AG10803 (cell line): Measurements from ENCODE around the gene HDAC9.

Experiments
- DNase-seq: peaks from one replicate; pipeline ENCODE4 v3.0.0; 2010; ENCODE audit warnings: low read depth
- H3K4me3 ChIP-seq: 2 replicates; pipeline ENCODE4 v1.5.1; 2011; ENCODE audit warnings: mild to moderate bottlenecking, low read length, control low read depth
- CTCF ChIP-seq: conservative IDR thresholded peaks from 2 replicates; pipeline ENCODE4 v1.5.1; 2011; ENCODE audit warnings: mild to moderate bottlenecking, low read length, control low read depth, inconsistent platforms

Gene HDAC9

DNA sequence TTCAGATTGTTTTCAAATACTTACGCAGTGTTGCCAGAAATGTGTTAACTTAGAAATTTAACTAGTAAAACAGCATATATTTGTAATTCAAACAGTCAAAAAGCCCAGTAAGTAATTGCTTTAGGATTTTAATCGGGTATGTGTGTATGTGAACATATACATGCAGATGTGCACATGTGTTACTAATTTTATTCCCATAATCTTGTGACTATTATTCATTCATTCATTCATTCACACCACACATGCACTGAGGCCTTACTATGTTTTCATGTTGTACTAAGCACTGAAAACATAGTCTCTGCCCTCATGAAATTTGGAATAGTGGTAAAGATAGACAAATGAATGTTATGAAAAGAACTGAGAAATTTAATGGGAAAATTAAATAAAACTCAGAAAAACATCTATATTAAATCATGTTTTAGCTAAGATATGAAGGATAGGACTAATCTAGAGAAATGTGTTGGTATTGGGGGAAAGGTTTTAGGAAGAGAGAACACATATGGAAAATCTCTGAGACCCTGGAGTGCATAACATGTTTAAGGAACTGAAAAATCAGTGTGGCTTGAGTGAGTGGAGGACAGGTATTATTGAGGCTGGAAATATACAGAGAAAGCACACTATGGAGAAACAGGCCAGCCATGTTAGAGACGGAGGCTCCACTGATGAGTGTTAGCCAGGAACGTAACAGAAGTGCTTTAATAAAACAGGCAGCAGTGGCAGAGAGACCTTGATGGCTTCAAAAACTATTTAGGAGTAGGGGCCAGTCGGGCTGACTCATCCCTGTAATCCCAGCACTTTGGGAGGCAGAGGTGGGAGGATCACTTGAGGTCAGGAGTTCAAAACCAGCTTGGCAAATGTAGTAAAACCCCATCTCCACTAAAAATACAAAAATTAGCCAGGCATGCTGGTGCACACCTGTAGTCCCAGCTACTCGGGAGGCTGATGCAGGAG lies 80.3 kb downstream of the HDAC9 start:
- DNase-seq: no peak

DNA sequence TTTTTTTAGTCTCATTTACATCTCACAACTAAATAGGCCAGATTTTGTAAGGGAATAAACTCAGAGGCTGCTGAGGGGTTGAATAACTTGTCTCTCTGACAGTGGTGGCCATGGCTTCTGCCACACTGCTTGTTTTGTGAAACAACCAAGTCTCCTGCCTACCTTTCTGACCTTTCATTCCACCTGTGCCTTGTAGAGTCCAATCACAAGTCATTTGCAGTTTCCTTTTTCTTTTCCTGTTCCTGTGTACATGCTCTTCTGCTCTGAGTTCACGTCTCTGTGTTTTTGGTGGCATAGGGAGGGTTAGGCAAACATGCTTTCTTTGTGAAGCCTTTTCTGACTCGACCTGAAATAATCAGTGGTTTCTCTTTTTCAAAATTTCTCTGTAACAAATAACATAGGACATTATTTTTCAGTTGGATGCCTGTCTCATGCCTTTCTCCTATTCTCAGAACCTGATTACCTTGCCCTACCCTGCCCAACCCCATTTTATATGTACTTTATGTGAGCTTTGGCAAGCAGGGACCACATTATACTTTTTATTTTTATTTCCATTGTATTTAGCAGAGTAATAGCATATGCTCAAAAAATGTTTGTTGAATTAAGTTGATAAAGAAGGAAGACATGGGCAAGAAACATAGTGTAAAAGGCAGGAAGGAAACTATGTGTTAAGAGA lies 81.7 kb downstream of the HDAC9 start:
- no peak for TF ChIP-seq CTCF
- H3K4me3 ChIP-seq: no peak overlapping the region
- DNase-seq: no peak

More for the DNA sequence above, 80.3 kb downstream of the HDAC9 start:
- H3K4me3 ChIP-seq: no peak overlapping the region
- no peak for TF ChIP-seq CTCF

- no peak for DNase-seq
- no peak for TF ChIP-seq CTCF
- no peak overlapping the region for H3K4me3 ChIP-seq
These were observed 84.1 kb downstream of the HDAC9 start for GRCh38 chr7:18579698-18580097.

GRCh38 chr7:18580950-18581349 lies 85.4 kb downstream of the HDAC9 start:
- no peak overlapping the region for H3K4me3 ChIP-seq
- TF ChIP-seq CTCF: no peak
- DNase-seq: peak; percentile 29

- TF ChIP-seq CTCF: no peak
- H3K4me3 ChIP-seq: no peak overlapping the region
- peak; percentile 19 for DNase-seq
These were observed 87.8 kb downstream of the HDAC9 start for GRCh38 chr7:18583305-18583704.

GRCh38 chr7:18590241-18590640 lies 94.7 kb downstream of the HDAC9 start:
- peak overlapping the region; percentile 27 for H3K4me3 ChIP-seq
- TF ChIP-seq CTCF: no peak
- DNase-seq: peak; percentile 23
